Measurements from ENCODE around the gene KCNC4. TPM values are rescaled to one million over a fixed set of nuclear protein-coding genes. Genes with fewer than 3 reads are reported as not detected.

The KCNC4 gene
- total RNA-seq, 1 experiment from 2014 or later = 8.9 TPM

GRCh38 chr1:110259770-110260169, 49.7 kb downstream of the KCNC4 start:
- Histone ChIP-seq H3K23me2 (ENCODE audit: insufficient read length, low read depth, low read length, poor library complexity, severe bottlenecking) (no peaks in the 10 kb centered on the region), H3T11ph (ENCODE audit: low read length) (no peak overlapping the region), H3K56ac (ENCODE audit: insufficient read length, low read depth, low read length) (no peak overlapping the region), H3K79me2 (ENCODE audit: insufficient read depth, low read length) (no peaks in the 10 kb centered on the region), H3K9ac (ENCODE audit: extremely low read depth, insufficient read length, low read length) (no peak overlapping the region), H2BK5ac (ENCODE audit: insufficient read length, low read length) (no peak overlapping the region), H4K5ac (ENCODE audit: insufficient read length, low read depth, low read length) (no peak overlapping the region), H3K27me3 (ENCODE audit: insufficient read depth, low read length) (no peaks in the 10 kb centered on the region; the same call in 1 of the 2 replicates), H3K79me1 (ENCODE audit: insufficient read depth, low read depth, low read length, poor library complexity, severe bottlenecking) (no peaks in the 10 kb centered on the region), H3K27ac (ENCODE audit: insufficient read length, low read depth, low read length) (no peak overlapping the region), H2BK120ac (ENCODE audit: low read depth, low read length, poor library complexity, severe bottlenecking) (no peak overlapping the region), H3K4ac (ENCODE audit: low read depth, low read length) (no peak overlapping the region), H3K9me3 (ENCODE audit: control insufficient read depth, low read depth, low read length) (no peaks in the 10 kb centered on the region), H3K4me2 (ENCODE audit: insufficient read depth, insufficient read length, low read length) (no peak overlapping the region), H3K23ac (ENCODE audit: insufficient read length, low read depth, low read length) (no peak overlapping the region), H3K14ac (ENCODE audit: insufficient read depth, low read length) (no peak overlapping the region), H2BK20ac (ENCODE audit: low read depth, low read length, poor library complexity, severe bottlenecking) (no peak overlapping the region), H3K18ac (ENCODE audit: insufficient read length, low read depth, low read length) (no peak overlapping the region), H2AK5ac (ENCODE audit: insufficient read length, low read length) (no peak overlapping the region), H2BK12ac (ENCODE audit: insufficient read length, low read depth, low read length) (no peak overlapping the region), H2BK15ac (ENCODE audit: low read depth, low read length) (no peak overlapping the region), H4K8ac (replicated peaks; ENCODE audit: insufficient read length, low read depth, low read length) (no peak overlapping the region), H3K4me1 (ENCODE audit: insufficient read depth, low read length) (no peaks in the 10 kb centered on the region), H4K91ac (ENCODE audit: insufficient read length, low read depth, low read length) (no peak overlapping the region), H4K20me1 (ENCODE audit: control insufficient read depth, insufficient read depth, insufficient read length) (no peaks in the 10 kb centered on the region), H2AFZ (ENCODE audit: low read length) (no peak overlapping the region)
- Mint-ChIP-seq H3K27me3 (ENCODE audit: low read depth) (peaks cover 24% of the 10 kb centered on the region), H3K9me3 (no peaks in the 10 kb centered on the region), H3K27ac (no peak overlapping the region), H3K4me3 (no peak overlapping the region), H3K36me3 (ENCODE audit: insufficient read depth in 1 of 3, low read depth in 3 of 3) (no peaks in the 10 kb centered on the region), H3K4me1 (peaks cover 11 to 14% of the 10 kb centered on the region in 2 experiments)
- WGBS (ENCODE audit: extremely low coverage, insufficient read length, low lambda C conversion rate) = no CpG with 5 or more reads among the region's 2 CpGs
- TF ChIP-seq, protein P1, sequence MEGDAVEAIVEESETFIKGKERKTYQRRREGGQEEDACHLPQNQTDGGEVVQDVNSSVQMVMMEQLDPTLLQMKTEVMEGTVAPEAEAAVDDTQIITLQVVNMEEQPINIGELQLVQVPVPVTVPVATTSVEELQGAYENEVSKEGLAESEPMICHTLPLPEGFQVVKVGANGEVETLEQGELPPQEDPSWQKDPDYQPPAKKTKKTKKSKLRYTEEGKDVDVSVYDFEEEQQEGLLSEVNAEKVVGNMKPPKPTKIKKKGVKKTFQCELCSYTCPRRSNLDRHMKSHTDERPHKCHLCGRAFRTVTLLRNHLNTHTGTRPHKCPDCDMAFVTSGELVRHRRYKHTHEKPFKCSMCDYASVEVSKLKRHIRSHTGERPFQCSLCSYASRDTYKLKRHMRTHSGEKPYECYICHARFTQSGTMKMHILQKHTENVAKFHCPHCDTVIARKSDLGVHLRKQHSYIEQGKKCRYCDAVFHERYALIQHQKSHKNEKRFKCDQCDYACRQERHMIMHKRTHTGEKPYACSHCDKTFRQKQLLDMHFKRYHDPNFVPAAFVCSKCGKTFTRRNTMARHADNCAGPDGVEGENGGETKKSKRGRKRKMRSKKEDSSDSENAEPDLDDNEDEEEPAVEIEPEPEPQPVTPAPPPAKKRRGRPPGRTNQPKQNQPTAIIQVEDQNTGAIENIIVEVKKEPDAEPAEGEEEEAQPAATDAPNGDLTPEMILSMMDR (conservative IDR thresholded peaks at IDR 0.05) = no peak
- DNase-seq = no peak

Other genes with a start within 250 kb of the KCNC4 start
- 86.0 and 89.0 TPM in 2 replicates for gene AHCYL1, start 225.5 kb upstream of the KCNC4 start, total RNA-seq (2021)
- 38.9 and 43.6 TPM in 2 replicates for gene STRIP1, start 175.7 kb upstream of the KCNC4 start, total RNA-seq (2021)
- gene ALX3, start 139.6 kb upstream of the KCNC4 start, total RNA-seq (2021) = not detected in 2 replicates
- gene UBL4B, start 97.9 kb upstream of the KCNC4 start, total RNA-seq (2021) = not detected in 2 replicates
- gene SLC6A17, start 59.8 kb upstream of the KCNC4 start, total RNA-seq (2021) = 0.17 and 0.46 TPM in 2 replicates
- 61.4 and 62.0 TPM in 2 replicates for gene RBM15, start 129.1 kb downstream of the KCNC4 start, total RNA-seq (2021)
- gene SLC16A4, start 180.7 kb downstream of the KCNC4 start, total RNA-seq (2021) = 0.17 TPM in 1 of 2 replicates, not detected in the other
- gene LAMTOR5, start 197.4 kb downstream of the KCNC4 start, total RNA-seq (2021) = 108 and 111 TPM in 2 replicates
- gene PROK1, start 240.8 kb downstream of the KCNC4 start, total RNA-seq (2021) = not detected in 2 replicates

Data from H9 (cell line).